HEK293 (cell line): ENCODE results near the gene FPGS.

ENCODE experiments used
- CTCF ChIP-seq: fragments of 450-650 bp; formaldehyde crosslinking; IDR thresholded peaks from 2 replicates; pipeline ENCODE4 v1.5.1; 2016; ENCODE audit warnings: missing biosample characterization, missing genetic modification characterization
- KLF1 ChIP-seq: fragments of 450-650 bp; formaldehyde crosslinking; IDR thresholded peaks from 2 replicates; pipeline ENCODE4 v1.5.1; 2016; ENCODE audit warnings: missing biosample characterization, missing genetic modification characterization
- REST ChIP-seq: fragments of 450-650 bp; formaldehyde crosslinking; IDR thresholded peaks from 2 replicates; pipeline ENCODE4 v1.5.1; 2016; ENCODE audit warnings: missing biosample characterization, missing genetic modification characterization
- YY2 ChIP-seq: fragments of 450-650 bp; formaldehyde crosslinking; IDR thresholded peaks from 2 replicates; pipeline ENCODE4 v1.5.1; 2016; ENCODE audit warnings: missing biosample characterization, missing genetic modification characterization
- ZNF626 ChIP-seq: fragments of 450-650 bp; sonication (Bioruptor Pico); formaldehyde crosslinking; IDR thresholded peaks from 2 replicates; pipeline ENCODE4 v1.5.1; 2018; ENCODE audit warnings: missing biosample characterization, missing genetic modification characterization, inconsistent platforms
- ZNF639 ChIP-seq: fragments of 450-650 bp; formaldehyde crosslinking; IDR thresholded peaks from 2 replicates; pipeline ENCODE4 v1.5.1; 2016; ENCODE audit warnings: missing biosample characterization, missing genetic modification characterization
- ZNF660 ChIP-seq: fragments of 450-650 bp; IDR thresholded peaks from 2 replicates; pipeline ENCODE4 v1.5.1; 2018; ENCODE audit warnings: missing biosample characterization, mild to moderate bottlenecking, missing genetic modification characterization
- ZNF707 ChIP-seq: fragments of 450-650 bp; formaldehyde crosslinking; IDR thresholded peaks from 2 replicates; pipeline ENCODE4 v1.5.1; 2016; ENCODE audit warnings: missing biosample characterization, missing genetic modification characterization
- ZNF768 ChIP-seq: fragments of 450-650 bp; formaldehyde crosslinking; IDR thresholded peaks from 2 replicates; pipeline ENCODE4 v1.5.1; 2018; ENCODE audit warnings: missing biosample characterization, mild to moderate bottlenecking, missing genetic modification characterization
- ZSCAN23 ChIP-seq: fragments of 450-650 bp; formaldehyde crosslinking; IDR thresholded peaks from 2 replicates; pipeline ENCODE4 v1.5.1; 2016; ENCODE audit warnings: missing biosample characterization, missing genetic modification characterization
- TF ChIP-seq, protein P1 (sequence below): fragments of 450-650 bp; formaldehyde crosslinking; IDR thresholded peaks from 2 replicates; pipeline ENCODE4 v1.5.1; 2016; ENCODE audit warnings: missing biosample characterization, missing genetic modification characterization, low read depth
- TF ChIP-seq, protein P2 (sequence below): fragments of 450-650 bp; formaldehyde crosslinking; IDR thresholded peaks from 2 replicates; pipeline ENCODE4 v1.5.1; 2017; ENCODE audit warnings: missing biosample characterization, missing genetic modification characterization

- TF ChIP-seq, protein P1, sequence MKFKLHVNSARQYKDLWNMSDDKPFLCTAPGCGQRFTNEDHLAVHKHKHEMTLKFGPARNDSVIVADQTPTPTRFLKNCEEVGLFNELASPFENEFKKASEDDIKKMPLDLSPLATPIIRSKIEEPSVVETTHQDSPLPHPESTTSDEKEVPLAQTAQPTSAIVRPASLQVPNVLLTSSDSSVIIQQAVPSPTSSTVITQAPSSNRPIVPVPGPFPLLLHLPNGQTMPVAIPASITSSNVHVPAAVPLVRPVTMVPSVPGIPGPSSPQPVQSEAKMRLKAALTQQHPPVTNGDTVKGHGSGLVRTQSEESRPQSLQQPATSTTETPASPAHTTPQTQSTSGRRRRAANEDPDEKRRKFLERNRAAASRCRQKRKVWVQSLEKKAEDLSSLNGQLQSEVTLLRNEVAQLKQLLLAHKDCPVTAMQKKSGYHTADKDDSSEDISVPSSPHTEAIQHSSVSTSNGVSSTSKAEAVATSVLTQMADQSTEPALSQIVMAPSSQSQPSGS (tag by site-specific recombination): no peak
- TF ChIP-seq CTCF (tag by site-specific recombination): no peak
- no peak for TF ChIP-seq ZNF707
- TF ChIP-seq ZSCAN23 (tag by site-specific recombination): no peak
- no peak for TF ChIP-seq ZNF639 (tag by site-specific recombination)
- no peak for TF ChIP-seq ZNF626 (tag by site-specific recombination)
- TF ChIP-seq REST (tag by site-specific recombination): no peak
- TF ChIP-seq KLF1 (tag by site-specific recombination): peak; percentile 94
- TF ChIP-seq YY2 (tag by site-specific recombination): no peak
- no peak for TF ChIP-seq ZNF768 (tag by site-specific recombination)
- TF ChIP-seq, protein P2, sequence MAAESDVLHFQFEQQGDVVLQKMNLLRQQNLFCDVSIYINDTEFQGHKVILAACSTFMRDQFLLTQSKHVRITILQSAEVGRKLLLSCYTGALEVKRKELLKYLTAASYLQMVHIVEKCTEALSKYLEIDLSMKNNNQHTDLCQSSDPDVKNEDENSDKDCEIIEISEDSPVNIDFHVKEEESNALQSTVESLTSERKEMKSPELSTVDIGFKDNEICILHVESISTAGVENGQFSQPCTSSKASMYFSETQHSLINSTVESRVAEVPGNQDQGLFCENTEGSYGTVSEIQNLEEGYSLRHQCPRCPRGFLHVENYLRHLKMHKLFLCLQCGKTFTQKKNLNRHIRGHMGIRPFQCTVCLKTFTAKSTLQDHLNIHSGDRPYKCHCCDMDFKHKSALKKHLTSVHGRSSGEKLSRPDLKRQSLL (tag by site-specific recombination): no peak
- TF ChIP-seq ZNF660 (tag by site-specific recombination): no peak
Observed at GRCh38 chr9:127770905-127771569, 31.6 kb upstream of the FPGS start.
